Activated CD8-positive, alpha-beta memory T cell treated with anti-CD3 and anti-CD28 coated beads for 4 hours (primary cell): ENCODE results near the gene ODAD4.
A peak's percentile ranks its signal among the peaks of the same experiment; 100 is the strongest.
"Not testable (repeated sequence)": the region's sequence is repeated elsewhere in the genome, so short reads cannot be mapped to it uniquely, and the experiment has no call there.

Experiments used
- DNase-seq, 2 donors: peaks; one replicate each; pipeline ENCODE4 v3.0.0-alpha.2; 2020; ENCODE audit warnings: low read depth in 2 of 2

Gene ODAD4

DNA sequence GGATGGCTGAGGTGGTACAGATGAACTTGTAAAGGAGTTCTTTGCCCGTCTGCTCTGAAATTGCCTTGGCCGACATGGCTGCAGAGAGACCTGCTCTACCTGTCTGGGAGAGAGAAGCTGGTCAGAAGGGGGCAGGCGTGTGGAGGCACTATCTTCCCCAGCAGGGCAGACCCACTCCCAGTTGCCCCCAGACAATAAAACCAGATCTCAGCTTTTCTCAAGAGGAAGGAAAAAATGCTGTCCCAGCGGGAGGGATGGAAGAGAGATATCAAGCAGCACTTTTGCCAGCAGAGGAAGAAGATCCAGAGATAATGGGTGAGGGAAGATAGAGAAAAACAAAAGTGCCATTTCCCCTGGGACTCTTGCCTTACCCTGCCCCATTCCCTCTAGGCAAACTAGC lies 16.6 kb upstream of the ODAD4 start:
- DNase-seq, result no peak

DNA sequence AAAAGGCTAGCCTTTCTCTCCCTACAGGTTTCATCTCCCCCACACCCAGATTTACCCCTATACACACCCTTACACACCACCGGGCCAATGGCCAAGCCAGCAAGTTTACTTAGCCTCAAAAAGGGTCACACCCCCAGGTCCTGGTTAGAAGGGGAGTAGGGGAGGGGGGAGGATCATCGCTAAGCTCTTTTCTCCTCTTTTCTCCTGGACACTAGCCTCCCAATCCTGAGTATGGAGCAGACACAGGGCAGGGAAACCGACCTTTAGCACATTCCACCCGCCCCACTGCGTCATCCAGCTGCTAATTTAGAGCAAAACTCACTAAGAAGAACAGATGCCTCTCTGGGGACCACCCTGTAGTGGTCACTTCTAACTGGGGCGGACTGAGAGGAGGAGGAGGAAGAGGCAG lies 16.1 kb upstream of the ODAD4 start:
- DNase-seq, result no peak

DNA sequence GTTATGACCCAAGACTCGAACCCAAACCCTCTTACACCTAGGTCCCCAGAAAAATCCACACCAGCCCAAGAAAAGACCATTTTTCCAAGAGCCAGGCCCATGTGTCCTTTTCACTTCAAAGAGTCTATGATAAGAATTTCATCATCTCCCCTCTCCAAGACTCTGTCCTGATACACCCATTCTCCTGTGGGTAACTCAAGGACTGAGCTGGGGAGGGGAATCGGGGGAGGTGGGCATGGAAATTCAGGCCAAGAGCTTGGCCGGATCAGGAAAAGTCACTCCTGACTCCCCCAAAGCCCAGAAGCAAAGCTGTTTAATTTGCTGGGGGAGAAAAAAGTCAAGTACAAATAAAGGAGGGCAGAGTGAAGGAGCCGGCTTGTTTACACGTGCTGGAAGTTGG lies 15.4 kb upstream of the ODAD4 start:
- no peak for DNase-seq

DNA sequence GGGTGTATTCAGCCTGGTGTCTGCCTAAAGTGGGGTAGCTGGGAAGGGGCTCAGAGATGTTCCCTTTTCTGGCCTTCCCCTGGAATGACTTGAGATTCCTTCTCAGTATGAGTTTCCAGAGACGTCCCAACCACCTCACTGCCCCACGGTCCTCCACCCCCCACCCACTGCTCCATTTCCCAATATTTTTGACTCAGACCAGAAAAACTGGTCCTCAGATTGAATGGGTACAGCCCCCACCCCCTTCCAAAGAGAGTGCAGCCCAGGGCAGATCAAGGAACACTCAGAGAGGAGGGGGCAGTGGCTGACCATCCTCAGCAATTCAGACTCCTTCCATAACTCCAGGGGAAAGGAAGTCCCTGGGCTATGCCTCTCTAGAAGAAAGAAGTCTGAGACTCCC lies 14.9 kb upstream of the ODAD4 start:
- no peak for DNase-seq

DNA sequence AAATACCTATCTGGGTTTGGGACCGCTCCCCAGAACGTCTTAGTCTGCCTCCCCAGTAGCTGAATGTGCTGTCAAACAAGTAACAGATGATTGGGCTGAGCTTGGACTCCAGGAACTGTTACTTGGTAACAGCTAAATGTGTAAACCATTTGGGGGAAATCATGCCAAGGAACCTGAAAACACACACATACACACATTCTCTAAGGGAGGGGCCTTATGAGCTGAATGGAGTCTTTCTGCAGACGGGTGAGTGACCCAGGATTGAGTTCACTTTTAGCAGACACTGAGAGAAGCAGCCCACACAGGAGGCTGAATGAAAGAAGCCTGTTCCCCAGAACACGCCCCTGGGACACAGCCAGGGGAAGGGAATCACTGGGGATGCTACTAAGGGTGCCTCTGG lies 13.2 kb upstream of the ODAD4 start:
- no peak for DNase-seq

DNA sequence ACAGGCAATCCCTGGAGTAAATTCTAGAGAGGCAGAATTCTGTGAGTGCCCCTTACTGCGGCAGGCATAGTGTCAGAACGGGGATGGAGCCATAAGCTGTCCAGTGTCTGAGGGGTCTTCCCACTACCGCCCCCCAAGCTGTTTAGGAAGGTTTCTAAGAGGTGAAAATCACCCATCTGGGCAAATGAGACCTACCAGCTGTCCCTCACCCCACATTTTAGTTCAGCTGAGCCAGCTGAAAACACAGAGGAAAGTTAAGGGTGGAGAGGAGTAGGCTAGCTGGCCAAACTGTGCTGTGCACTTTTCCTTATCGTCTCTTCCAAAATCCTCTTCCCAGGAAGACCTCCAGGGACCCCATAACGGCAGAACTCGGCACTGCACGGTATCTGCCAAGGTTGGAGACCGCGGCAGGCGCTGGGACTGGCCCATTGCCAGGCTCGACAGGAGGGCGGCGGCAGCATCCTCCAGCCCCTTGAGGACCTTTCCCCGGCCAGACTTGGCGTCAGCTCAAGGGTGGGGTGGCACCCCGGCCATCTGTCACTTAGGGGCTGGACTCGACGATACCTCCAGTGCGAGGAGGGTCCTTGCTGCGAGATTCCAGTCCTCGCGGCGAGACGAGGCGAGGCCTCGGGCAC lies 12.6 kb upstream of the ODAD4 start:
- DNase-seq, result peak in 1 of 2 donors; percentile 6

DNA sequence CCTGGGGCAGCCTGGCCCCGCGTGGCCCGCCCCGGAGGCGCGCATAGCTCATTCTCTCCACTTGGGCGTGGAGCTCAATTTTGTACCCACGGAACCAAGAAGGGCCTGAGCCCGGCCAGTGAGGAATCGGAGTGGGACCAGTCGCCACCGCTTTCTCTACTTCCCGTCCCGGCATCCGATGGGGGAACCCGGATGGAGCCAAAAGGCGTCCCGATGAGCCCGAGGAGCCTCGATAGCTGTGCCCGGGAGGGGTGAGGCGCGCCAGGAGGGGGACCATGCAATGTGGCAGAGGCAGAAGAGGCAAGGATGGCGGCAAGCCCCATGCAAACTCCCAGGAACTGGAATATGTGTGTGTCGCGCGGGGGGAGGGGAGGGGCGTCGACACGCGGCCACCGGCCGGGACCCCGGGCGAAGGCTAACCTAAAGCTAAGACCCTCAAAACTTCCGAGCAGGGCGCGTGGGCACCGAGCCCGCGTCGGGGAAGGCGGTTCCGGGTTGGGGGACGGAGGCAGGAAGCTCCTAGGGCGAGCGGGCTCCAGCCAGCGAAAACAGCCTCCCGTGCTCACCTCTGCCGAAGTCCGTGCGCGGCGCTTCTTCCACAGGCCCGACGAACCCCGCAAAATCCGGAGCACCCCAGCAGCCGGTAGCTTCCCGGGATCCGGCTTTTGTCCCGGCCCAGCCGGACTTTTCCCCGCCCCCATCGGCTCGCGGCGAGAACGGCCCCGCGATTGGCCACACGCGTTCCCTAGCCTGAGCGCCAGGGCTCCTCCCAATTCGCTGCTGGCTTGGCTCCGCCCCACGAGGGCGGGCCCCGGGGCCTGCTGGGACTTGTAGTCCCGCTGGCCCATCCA lies 11.9 kb upstream of the ODAD4 start, which contains the start of gene ACLY:
TSS of gene ACLY (minus strand) at position 638 of the 851 bp plus-strand sequence. CDS start 5,078 bp downstream, outside the sequence.
- peak; percentile 89 to 91 for DNase-seq

DNA sequence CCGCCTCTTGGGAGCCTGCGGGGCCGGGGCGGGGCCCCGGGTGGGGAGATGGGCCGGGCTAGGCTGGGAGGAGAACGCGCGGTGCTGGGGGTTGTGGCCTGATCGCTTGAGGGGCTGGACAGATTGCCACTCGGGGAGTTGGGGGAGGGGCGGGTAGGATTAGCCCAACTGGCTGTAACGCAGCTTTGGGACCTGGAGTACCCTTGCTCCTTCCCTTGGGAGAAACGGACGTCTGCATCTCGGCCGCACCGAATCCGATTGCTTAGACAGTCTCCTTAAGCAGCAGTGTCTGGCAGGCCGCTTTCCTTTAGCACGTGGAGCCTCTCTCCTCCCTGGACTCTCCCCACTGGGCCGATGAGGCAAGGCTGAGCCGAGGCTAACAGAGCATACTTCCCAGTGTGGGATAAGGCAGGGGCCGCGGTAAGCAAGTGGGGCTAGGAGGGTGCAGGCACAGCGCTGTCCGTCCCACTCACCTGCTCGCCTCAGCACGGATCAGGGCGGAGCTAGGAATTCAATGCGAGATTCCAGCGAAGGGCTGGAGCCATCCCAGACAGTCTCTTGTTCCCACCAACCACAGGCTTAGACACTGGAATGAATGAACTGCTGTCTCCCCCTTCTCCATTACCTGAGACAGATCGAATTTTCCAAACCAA lies 11.1 kb upstream of the ODAD4 start:
- no peak for DNase-seq

DNA sequence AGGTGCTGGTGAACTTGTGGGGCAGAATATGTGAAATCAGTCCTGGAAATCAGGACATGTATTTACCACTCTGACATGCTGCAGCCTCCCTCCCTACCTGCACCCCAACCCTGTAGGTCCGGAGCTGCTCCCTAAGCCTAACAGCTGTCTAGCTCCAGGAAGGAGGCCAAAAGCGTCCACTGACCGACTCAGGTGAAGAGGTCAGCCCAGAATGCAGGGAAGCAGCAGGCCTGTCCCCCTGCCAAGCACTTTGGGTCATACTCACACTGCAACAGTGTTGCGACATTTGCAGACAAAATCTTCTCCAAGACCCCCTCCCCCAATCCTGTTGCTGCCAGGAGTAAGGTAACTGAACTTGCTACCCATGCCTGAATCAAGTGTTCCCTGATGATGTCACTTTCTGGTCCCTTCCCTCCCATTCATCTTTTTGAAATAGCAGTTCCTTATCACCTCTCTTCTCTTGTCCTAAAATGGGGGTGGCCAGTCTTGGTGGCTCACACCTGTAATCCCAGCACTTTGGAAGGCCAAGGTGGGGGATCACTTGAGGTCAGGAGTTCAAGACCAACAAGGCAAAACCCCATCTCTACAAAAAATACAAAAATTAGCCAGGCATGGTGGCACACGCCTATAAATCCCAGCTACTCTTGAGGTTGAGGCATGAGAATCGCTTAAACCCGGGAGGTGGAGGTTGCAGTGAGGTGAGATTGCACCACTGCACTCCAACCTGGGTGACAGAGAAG lies 10.4 kb upstream of the ODAD4 start:
- DNase-seq, result no peak

DNA sequence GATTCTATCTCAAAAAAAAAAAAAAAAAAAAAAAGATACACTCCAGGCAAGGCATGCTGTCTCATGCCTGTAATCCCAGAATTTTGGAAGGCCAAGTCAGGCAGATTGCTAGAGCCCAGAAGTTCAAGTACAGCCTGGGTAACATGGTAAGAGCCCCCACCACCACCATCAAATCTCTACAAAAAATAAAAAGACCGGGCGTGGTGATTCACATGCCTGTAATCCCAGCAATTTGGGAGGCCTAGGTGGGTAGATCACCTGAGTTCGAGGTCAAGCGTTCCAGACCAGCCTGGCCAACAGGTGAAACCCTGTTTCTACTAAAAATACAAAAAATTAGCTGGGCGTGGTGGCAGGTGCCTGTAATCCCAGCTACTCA lies 9.8 kb upstream of the ODAD4 start:
- no peak for DNase-seq

DNA sequence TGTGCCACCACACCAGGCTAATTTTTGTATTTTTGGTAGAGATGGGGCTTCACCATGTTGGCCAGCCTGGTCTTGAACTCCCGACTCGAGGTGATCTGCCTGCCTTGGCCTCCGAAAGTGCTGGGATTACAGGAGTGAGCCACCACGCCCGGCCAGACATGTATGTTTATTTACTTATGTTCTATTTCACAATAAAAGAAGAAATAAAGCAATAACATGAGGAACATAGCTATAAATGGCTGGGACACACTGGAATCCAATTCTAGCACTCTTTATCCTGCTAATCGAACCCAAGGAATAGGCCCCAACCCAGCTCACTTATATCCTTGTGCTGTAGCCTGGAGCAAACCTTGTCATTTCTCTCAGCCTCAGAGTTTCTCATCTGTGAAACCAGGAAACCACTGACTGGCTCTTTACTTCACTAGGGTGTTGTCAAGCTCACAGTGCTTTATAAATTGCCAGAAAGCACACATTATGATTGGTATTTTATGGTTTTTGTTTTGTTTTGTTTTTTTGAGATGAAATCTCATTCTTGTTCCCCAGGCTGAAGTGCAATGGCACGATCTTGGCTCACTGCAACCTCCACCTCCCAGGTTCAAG lies 4.3 kb upstream of the ODAD4 start:
- DNase-seq, result no peak

DNA sequence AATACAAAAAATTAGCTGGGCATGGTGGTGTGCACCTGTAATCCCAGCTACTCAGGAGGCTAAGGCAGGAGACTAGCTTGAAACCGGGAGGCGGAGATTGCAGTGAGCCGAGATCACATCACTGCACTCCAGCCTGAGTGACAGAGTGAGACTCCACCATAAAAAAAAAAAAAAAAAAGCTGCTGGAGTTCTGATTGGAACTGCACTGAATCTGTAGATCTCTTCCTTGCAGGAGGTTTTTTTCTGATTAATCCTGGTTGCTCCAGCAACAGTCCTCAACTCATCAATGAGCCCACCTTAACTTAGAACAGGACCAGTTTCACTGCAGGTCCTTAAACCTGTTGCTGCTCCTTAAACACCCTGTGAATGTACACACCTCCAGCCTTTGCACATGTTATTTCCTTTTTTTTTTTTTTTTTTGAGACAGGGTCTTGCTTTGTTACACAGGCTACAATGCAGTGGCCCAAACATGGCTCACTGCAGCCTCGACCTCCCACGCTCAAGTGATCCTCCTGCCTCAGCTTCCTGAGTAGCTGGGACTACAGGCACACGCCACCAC lies 1.6 kb upstream of the ODAD4 start:
- DNase-seq, result no peak

DNA sequence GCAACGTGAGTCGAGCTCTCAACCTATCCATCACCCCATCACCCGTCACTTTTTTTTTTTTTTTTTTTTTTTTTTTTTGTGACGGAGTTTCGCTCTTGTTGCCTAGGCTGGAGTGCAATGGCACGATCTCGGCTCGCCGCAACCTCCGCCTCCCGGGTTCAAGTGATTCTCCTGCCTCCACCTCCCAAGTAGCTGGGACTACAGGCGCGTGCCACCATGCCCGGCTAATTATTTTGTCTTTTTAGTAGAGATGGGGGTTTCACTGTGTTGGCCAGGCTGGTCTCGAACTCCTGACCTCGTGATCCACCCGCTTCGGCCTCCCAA lies 378 bp downstream of the ODAD4 start:
- DNase-seq, result not testable (repeated sequence)

DNA sequence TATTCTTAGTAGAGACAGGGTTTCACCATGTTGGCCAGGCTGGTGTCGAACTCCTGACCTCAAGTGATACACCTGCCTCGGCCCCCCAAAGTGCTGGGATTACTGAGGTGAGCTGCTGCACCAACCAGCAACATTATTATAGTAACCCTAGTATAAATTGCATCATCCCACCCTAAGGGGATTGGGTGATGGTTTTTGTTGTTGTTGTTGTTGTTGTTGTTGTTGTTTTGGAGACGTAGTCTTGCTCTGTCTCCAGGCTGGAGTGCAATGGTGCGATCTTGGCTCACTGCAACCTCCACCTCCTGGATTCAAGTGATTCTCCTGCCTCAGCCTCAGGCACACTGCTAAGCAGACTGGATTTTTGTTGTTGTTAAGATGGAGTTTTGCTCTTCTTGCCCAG lies 1.3 kb downstream of the ODAD4 start:
- DNase-seq, result not testable (repeated sequence)

DNA sequence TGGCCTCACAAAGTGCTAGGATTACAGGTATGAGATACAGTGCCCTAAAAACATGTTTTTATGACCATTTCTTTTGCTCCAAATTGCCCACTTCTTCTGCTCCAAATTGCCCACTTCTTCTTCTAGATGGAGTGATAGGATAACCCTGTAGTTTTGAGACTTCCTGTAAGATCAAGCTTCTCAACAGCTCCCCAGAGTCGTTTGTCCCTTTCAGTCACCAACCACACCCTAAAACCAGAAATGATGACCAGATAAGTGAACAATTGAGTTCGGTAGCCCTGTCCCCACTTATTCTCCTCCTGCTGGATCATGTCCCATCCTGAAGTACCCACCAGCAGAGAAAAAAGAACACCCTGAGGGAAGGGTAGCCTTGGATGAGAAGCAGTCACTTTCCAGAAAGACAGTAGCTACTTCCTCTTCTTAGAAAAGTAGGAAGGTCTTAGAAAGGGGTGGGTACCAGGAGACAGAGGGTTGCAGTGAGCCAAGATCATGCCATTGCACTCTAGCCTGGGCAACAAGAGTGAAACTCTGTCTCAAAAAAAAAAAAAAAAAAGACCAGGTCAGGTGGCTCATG lies 2.5 kb downstream of the ODAD4 start:
- no peak for DNase-seq

DNA sequence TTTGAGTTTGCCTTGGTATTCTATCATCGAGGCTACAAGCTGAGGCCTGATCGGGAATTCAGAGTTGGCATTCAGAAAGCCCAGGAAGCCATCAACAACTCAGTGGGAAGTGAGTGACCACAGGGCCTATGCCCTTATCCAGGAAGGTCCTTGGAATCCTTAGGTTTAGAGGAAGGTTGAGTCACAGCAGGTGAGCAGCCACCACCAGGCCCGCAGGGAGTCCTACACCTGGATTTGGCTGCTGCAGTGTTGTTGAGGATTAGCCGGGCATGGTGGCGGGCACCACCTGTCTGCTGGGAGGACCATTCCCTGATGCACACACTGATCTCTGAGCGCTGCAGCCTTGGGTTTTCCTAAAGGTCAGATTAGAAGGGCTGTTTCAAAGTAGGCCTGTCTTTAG lies 5.2 kb downstream of the ODAD4 start:
- DNase-seq, result no peak

DNA sequence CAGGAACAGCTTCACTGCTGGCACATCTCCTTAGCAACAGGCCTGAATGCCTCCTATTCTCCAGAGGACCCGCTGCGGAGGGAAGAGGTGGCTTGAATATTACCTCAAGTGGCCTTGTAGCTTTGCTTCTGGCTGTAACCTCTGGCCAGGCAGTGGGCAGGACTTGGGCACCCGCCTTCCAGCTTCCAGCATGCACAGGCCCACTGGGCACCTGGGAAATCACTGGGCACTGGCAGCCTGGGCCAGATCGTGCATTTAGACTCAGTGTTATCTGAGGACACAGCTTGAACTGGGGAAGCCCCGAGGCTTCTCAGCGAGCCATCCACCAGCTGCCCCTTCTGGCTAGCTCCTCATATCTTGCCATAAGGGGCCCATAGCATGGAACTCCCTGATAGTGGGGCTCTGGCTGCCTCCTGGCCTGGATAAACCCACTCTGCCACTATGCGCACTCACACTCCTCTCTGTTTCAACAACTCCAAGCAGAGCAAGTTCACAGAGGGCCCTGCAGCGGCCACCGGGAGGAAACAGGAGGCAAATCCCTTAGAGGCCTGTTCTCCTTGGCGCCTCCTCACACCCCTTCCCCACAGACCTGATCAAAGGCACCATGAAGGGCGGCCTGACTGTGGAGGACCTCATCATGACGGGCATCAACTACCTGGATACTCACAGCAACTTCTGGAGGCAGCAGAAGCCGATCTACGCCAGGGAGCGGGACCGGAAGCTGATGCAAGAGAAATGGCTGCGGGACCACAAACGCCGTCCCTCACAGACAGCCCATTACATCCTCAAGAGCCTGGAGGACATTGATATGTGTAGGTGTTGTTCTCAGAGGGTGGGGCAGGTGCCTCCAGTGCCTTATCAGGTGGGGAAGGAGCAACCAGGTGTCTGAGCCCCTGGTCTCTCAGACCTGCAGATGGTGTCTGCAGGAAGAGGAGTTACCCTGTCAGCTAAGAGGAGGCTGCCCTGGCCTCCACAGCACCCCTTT lies 7.8 kb downstream of the ODAD4 start:
- DNase-seq, result no peak

DNA sequence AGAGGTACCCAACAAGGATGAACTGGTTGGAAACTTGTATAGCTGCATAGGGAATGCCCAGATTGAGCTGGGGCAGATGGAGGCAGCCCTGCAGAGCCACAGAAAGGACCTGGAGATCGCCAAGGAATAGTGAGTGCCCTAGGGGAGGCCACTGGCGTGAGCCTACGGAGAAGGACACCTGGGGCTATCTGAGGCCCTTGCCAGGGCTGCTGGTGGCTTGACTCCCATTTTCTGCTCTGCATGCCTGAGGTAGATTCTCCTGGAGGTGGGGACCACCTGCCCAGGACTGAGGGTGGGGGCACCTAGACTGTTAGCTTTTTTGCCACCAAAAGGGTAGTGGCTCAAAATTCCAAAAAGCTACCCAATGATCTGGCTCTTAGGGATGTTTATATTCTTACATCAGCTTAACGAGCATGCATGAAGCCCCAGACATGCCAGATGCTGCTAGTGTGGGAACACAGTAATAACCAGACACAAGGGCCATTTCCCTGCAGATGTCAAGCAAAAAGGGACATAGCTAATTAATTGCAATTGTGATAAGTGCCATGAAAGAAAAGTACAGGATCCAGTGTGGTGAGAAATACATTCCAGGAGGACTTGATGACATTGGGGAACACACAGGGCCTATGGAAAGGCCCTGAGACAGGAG lies 8.8 kb downstream of the ODAD4 start:
- no peak for DNase-seq

DNA sequence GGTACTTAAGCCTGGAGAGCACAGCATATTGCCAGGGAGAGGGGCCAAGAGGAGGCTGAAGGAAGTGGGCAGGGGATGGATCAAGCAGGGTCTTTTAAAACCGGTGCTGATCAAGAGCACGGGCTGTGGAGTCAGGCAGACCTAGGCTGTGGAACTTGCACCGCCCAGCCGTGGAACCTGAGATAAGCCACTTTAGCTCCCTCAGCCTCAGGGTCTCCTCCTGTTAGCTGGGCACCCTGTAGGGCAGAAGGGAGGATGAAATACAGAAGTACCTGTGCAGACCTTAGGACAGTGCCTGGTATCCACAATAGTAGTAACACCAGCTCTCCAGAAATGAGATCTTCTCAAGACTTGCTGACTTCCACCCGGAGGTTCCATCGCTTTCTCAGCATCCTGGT lies 9.3 kb downstream of the ODAD4 start:
- no peak for DNase-seq
